ENCODE measurements around the gene MSANTD2. TPM values are rescaled to one million over a fixed set of nuclear protein-coding genes. Genes with fewer than 3 reads are reported as not detected.

The MSANTD2 gene
- total RNA-seq, 1 donor from 2014 or later: 9.8 TPM

DNA sequence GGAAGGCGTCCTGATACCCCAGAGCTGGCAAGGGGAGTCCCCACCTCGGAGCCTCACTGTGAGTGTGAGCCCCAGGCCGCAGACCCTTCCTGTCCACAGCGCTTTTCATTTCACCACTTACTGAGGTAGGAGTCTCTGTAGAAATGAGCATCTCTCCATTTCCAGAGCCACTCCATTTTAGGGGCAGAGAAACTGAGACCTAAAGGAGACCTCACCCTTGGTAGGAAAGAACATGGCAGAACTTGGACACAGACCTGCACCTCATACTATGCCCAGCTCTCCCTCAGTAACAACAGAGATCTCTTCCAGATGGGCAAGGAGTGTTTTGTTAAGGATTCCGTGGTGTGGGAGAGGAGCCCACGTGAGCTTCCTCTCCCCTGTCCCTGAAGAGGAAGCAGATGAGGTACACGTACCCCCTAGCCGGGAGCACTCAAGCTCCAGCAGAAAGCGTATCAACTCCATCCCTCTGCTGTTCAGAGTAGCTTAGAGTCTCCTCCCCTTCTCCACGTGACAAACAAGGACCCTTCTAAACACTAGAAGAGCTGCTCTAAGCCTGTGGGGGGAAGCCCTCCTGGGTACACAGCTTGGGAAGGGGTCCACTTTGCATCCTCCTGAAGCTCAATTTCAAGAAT, 47.6 kb downstream of the MSANTD2 start:
- intact Hi-C loops (cut with DNase I): no loop called here
- Histone ChIP-seq H3K27me3 (no peaks in the 10 kb centered on the region), H3K27ac (no peak overlapping the region), H3K9me3 (no peaks in the 10 kb centered on the region), H3K4me1 (peaks cover 5% of the 10 kb centered on the region), H3K36me3 (no peaks in the 10 kb centered on the region), H3K4me3 (no peak overlapping the region)
- DNase-seq (ENCODE audit: extremely low spot score in 2 of 2): no peak
- TF ChIP-seq POLR2AphosphoS5 (IDR thresholded peaks at IDR 0.05; ENCODE audit: insufficient read depth in 1 of 2, low read depth in 1 of 2): no peak

DNA sequence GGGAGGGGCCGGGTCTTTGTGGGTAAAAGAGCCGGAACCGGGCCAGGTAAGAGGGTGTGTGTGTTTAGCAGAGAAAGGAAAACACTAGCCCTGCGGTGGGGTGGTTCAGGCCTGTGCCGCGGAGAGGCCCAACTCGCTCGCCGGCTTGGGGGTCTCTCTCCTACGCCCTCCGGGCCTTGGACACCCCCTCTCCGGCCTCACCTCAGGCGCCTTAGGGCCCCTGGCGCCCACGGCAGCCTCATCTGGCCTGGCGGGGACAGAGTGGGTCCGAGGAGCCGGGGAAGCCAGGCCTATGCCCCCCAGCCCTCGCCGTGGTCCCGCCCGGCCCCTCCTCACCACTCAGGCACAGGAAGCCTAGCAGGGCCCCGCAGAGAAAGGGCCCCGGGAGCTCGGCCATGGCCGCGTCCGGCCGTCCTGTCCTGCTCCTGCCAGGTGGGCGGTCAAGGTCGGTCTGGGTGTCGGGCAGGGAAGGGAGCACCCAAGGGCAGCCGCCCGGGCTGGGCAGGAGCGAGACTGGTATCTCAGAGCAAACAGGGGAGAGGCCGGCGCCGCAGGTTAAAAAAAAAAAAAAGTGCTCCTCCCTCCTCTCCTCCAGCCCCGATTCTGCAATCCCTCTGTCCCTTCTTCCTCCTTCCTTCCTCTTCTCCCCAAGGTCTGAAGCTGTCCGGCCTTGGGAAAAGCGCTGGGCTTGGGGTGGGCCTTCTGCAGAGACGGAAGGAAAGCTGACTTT, 48.3 kb downstream of the MSANTD2 start, which contains the start of gene VSIG2:
Gene VSIG2 (minus strand): TSS at position 515 of the 730 bp plus-strand sequence. CDS start 118 bp downstream, at position 397.
- Histone ChIP-seq H3K27me3 (no peaks in the 10 kb centered on the region), H3K4me1 (peaks cover 5% of the 10 kb centered on the region), H3K27ac (no peak within 1 kb of the TSS), H3K9me3 (no peaks in the 10 kb centered on the region), H3K36me3 (no peaks in the 10 kb centered on the region), H3K4me3 (no peak within 1 kb of the TSS)
- TF ChIP-seq POLR2AphosphoS5 (IDR thresholded peaks at IDR 0.05; ENCODE audit: insufficient read depth in 1 of 2, low read depth in 1 of 2) (no peak), POLR2A (IDR thresholded peaks at IDR 0.05) (no peak)
- TF ChIP-seq, protein P1, sequence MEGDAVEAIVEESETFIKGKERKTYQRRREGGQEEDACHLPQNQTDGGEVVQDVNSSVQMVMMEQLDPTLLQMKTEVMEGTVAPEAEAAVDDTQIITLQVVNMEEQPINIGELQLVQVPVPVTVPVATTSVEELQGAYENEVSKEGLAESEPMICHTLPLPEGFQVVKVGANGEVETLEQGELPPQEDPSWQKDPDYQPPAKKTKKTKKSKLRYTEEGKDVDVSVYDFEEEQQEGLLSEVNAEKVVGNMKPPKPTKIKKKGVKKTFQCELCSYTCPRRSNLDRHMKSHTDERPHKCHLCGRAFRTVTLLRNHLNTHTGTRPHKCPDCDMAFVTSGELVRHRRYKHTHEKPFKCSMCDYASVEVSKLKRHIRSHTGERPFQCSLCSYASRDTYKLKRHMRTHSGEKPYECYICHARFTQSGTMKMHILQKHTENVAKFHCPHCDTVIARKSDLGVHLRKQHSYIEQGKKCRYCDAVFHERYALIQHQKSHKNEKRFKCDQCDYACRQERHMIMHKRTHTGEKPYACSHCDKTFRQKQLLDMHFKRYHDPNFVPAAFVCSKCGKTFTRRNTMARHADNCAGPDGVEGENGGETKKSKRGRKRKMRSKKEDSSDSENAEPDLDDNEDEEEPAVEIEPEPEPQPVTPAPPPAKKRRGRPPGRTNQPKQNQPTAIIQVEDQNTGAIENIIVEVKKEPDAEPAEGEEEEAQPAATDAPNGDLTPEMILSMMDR (IDR thresholded peaks at IDR 0.05): no peak
- no peak for DNase-seq (ENCODE audit: extremely low spot score in 2 of 2)
- intact Hi-C loops (cut with DNase I): no loop called here

DNA sequence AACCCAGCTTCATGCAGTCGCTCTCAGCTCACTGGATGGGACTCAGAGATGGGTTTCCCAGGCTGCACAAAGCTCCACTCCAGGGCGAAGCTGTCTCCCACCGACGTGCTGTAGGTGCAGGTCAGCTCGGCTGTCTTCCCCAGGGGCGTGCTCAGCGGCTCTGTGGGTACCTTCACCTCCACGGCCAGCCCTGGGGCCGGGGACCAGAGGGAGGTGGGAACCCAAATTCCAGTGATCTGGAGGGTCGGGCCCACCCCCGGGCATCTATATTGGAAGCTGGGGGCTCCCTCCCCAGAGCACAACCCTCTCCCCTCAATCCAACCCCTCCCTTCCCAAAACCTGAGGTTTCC, 48.8 kb downstream of the MSANTD2 start:
- H3K27me3 ChIP-seq: no peaks in the 10 kb centered on the region
- H3K4me3 ChIP-seq: no peak overlapping the region
- no peak for DNase-seq (ENCODE audit: extremely low spot score in 2 of 2)

DNA sequence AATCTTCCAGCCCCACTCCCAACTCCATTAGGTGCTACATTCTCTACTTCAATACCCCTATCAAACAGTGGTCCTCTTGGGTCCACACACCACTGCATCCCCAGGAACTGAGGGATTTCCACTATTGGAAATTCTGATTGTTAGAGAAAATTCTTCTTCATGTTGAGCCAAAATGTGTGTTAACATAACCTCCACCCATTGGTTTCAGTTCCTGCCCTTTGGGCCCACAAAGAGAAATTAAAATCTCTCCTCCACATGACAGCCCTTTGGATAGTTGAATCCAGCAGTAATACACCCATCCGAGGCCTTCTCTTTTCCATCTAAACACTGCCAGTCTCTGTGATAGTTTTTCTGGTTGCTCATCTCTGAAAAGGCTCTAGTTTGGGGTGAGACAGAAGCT, 50.3 kb downstream of the MSANTD2 start:
- no peaks in the 10 kb centered on the region for H3K27me3 ChIP-seq
- no peak overlapping the region for H3K27ac ChIP-seq
- no peaks in the 10 kb centered on the region for H3K36me3 ChIP-seq
- no peak overlapping the region for H3K4me3 ChIP-seq
- H3K4me1 ChIP-seq: peaks cover 22% of the 10 kb centered on the region
- H3K9me3 ChIP-seq: no peaks in the 10 kb centered on the region
- intact Hi-C loops (cut with DNase I): loop anchor here (5.0 kb wide), 1 partner anchor 78 kb away; the partner anchor contains the start of genes SIAE and SPA17
- TF ChIP-seq POLR2AphosphoS5 (IDR thresholded peaks at IDR 0.05; ENCODE audit: insufficient read depth in 1 of 2, low read depth in 1 of 2): no peak
- no peak for TF ChIP-seq POLR2A (IDR thresholded peaks at IDR 0.05)
- TF ChIP-seq, protein P1 (IDR thresholded peaks at IDR 0.05): no peak
- no peak for DNase-seq (ENCODE audit: extremely low spot score in 2 of 2)

More for the DNA sequence above, 48.8 kb downstream of the MSANTD2 start:
- Histone ChIP-seq H3K27ac (no peak overlapping the region), H3K4me1 (peaks cover 11% of the 10 kb centered on the region), H3K9me3 (no peaks in the 10 kb centered on the region), H3K36me3 (no peaks in the 10 kb centered on the region)
- TF ChIP-seq POLR2AphosphoS5 (IDR thresholded peaks at IDR 0.05; ENCODE audit: insufficient read depth in 1 of 2, low read depth in 1 of 2) (no peak), POLR2A (IDR thresholded peaks at IDR 0.05) (no peak)
- TF ChIP-seq, protein P1 (IDR thresholded peaks at IDR 0.05): no peak
- intact Hi-C loops (cut with DNase I): no loop called here

DNA sequence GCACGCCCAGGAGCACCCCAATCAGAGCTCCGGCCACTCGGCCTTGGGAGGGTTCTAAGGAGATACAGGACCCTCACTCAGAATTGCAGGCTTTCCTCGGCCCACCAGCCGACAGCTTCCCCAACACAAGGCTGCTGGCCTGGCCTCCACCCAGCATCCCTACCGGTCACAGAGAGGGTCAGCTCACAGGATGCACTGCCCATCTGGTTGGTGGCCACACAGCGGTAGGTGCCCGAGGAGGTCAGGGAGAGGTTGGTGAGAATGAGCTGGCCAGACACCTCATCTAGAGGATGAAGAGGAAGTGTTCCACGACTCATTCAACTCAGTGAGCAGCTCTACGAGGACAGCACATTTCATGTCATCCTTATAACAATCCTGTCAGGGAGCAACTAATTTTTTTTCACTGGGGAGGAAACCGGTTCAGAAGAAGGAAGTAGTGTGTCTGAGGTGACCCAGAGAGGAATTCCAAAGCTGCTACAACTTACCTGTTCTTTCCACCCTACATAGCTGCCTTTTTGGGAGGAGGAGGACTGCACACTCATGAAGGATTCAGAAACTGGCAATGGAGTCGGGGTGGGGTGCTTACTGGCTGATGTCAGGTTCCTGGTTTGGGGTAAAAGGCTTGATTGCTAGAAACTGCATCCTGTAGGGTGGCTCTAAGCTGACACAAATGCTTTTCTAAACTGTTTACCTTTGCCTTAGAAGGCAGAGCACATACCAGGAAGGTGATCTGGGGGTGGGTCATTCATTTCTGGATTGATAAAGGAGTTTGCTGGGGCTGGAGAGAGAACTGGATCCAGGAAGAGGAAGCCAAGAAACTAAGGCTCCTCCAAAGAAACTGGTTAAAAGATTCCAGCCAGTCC, 51.5 kb downstream of the MSANTD2 start:
- no peaks in the 10 kb centered on the region for H3K27me3 ChIP-seq
- intact Hi-C loops (cut with DNase I): loop anchor here (5.0 kb wide), 1 partner anchor 76 kb away; the partner anchor contains the start of genes SIAE and SPA17
- TF ChIP-seq, protein P1 (IDR thresholded peaks at IDR 0.05): no peak
- TF ChIP-seq POLR2AphosphoS5 (IDR thresholded peaks at IDR 0.05; ENCODE audit: insufficient read depth in 1 of 2, low read depth in 1 of 2): no peak
- TF ChIP-seq POLR2A (IDR thresholded peaks at IDR 0.05): no peak
- peaks cover 22% of the 10 kb centered on the region for H3K4me1 ChIP-seq
- peak in 1 of 2 donors; percentile 85 for DNase-seq (ENCODE audit: extremely low spot score in 2 of 2)
- peak overlapping the region; percentile 20 for H3K27ac ChIP-seq
- no peaks in the 10 kb centered on the region for H3K9me3 ChIP-seq
- H3K4me3 ChIP-seq: no peak overlapping the region
- no peaks in the 10 kb centered on the region for H3K36me3 ChIP-seq
